ENCODE data around the gene POLR1A.

POLR1A gene

GRCh38 chr2:86038291-86039081 lies 67.2 kb downstream of the POLR1A start:
- DNase-seq (ENCODE audit: low read depth, low spot score): peak; percentile 32

DNA sequence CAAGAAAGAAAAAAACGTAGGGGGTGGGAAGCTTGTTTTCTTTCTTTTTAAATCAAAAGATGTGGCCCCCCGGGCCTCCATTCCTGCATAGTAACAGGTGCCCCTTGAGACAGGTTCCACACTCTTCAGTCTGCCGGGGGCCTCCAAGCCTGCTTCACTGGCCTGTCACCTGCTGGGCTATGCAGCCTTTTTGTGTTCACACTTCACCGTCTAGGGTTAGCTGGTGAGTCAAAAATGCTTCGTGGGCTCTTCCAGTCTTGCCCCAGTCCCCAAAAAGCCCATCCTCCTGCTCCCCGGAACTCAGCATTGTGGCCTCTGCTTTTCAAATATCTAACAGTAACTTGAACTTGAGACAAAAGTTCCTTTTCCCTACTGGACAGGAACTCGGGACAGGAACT lies 67.9 kb downstream of the POLR1A start:
- no peak for DNase-seq (ENCODE audit: low read depth, low spot score)

DNA sequence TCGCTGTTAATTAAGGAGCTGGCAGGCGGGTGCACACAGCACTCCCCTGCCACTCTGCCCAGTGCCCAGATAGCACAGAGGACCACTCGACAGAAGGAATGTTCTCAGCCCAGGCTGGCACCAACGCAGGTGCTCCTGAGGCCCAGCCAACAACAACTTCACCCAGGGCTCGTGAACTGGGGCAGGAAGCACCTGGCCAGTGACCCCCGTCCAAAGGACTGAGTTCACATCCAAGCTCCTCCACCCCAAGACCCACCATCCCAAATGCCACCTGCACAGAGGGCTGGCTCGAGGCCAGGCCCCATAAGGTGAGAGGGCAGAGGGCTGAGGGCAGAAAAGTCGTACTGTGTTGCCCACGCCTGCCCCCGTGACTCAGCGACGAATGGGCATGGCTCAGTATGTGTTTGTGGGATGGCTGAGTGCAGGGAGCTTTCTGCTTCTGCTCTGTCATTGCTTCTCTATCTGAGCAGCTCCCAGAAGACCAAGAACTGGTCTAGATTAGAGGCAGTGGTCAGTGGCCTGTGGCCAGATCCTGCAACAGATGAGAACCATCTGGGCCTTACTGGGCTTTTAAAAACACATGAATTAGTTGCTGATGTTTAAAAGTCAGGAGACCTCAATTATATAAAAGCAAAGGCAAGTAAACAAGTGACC lies 68.4 kb downstream of the POLR1A start:
- no peak for DNase-seq (ENCODE audit: low read depth, low spot score)

GRCh38 chr2:86036669-86037138 lies 69.0 kb downstream of the POLR1A start:
- no peak for DNase-seq (ENCODE audit: low read depth, low spot score)

- DNase-seq (ENCODE audit: low read depth, low spot score): peak; percentile 25
Measured at GRCh38 chr2:86035883-86036668, 69.6 kb downstream of the POLR1A start.

DNA sequence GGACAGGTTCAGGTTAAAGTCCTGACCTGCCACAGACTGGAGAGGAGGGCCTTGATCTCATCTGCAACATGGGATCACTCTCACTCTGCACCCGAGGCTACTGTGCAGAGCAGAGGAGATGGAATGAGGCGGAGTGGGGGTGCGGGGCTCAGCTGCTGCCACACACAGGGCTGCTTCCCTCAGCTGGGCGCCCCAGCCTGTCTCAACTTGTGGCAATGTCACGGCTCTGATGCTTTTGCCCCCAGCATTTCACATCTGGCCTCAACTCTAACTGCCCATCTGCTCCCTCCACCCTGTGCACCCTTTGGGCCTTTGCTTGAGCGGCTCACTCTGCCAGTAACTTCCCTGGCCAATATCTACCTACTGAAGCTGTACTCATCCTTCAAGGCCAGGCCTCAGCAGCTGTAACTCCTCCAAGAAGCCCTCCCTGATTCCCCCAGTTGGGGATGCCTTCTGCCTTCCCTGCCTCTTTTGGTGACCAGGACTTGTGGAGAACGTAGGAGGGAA lies 70.3 kb downstream of the POLR1A start:
- no peak for DNase-seq (ENCODE audit: low read depth, low spot score)

DNA sequence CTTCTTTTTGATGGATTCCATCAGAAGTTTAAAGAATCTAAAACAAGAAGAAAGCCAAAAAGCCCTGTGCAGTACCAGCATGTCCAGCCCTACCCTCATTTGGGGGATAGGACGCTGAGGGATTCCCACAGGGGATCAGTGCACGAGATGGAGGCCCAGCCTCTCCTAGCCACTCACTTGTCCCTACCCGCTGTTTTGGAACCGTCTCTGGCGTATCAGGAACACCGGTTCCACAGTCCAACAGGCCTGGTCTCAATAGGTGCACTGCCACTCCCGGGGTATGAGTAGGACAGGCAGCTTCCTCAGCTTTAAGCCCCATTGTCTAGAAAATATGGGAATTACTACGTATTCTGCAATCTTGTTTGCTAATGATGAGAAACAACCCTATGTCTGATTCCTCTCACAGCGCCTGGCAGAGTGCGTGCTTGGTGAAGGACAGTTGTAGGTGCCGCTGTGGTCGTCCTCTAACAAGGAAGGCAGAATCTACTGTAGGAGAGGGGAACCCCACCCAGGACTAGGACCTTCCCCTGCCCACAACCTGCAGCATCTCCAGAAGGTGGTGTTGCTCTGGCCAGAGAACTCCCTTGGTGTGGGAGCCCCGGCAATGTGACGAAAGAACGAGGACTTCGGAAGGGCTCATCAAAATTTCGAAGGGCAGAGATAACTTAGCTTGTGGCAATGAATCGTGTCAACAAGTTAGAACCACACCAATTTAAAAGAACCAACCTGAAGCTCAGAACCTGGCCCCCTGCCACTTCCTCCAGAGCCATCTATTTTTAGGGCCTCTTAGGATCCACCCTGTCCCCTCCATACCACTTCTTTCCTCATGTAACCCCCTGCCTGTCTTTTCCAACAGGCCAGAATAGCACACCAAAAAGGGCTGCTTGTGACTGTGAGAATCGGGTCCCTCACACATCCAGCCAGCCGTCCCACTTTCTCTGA lies 71.7 kb downstream of the POLR1A start:
- no peak for DNase-seq (ENCODE audit: low read depth, low spot score)

DNA sequence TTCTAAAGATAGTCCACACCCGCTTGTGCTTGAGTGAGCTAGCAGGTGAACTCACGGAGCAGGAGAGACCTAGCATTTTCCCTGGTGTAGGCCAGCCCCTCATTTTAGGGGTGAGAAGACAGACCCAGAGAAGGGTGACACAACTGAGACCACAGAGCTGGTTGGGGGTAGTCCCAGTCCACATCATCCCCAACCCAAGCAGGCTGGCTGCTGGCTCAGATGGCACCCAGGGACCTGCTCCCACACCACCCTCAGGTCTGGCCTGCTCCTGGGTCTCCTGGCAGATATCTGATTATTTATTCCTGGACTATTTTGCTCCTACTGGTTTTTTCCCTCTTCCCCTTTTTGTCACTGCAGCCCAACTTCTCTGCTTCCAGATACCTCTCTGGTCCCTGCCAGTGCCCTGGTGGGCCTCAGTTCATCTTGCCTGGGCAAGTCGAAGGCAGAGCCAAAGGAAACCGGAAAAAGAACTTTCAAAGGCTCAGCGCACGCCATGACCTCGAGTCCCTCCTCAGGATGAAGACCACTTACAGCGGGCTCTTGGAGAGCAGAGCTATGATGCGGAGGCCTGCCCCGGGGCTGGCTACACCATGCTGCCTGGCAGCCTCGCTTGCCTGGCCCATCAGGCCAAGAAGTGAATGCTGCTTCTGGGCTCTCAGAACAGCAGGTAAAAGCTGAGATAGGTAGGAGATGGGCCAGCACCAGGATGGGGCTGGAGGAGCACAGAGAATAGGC lies 72.7 kb downstream of the POLR1A start:
- no peak for DNase-seq (ENCODE audit: low read depth, low spot score)

GRCh38 chr2:86031606-86032005 lies 74.1 kb downstream of the POLR1A start:
- DNase-seq (ENCODE audit: low read depth, low spot score): no peak

DNA sequence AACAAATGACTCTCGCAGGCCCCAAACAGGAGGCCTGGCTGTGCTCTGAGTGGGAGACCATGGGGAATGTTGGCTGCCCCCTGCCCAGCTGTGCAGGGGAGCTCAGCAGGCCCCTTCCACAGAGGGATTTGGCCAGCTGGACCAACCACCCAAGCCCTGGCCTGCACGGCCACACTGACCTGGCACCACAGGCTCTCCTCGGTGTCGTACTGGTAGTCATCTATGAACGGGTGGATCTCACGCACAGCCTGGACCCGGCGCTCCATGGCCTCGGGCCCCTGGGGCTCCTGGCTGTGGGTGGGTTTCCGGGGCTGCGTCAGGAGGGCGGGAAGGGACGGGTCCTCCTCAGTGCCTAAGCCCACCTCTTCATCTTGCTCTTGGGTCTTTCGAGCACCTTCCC lies 74.5 kb downstream of the POLR1A start:
- no peak for DNase-seq (ENCODE audit: low read depth, low spot score)

- DNase-seq (ENCODE audit: low read depth, low spot score): no peak
Measured at GRCh38 chr2:86029873-86030272, 75.8 kb downstream of the POLR1A start.

- DNase-seq (ENCODE audit: low read depth, low spot score): no peak
Measured at GRCh38 chr2:86028766-86029381, 76.8 kb downstream of the POLR1A start.

DNA sequence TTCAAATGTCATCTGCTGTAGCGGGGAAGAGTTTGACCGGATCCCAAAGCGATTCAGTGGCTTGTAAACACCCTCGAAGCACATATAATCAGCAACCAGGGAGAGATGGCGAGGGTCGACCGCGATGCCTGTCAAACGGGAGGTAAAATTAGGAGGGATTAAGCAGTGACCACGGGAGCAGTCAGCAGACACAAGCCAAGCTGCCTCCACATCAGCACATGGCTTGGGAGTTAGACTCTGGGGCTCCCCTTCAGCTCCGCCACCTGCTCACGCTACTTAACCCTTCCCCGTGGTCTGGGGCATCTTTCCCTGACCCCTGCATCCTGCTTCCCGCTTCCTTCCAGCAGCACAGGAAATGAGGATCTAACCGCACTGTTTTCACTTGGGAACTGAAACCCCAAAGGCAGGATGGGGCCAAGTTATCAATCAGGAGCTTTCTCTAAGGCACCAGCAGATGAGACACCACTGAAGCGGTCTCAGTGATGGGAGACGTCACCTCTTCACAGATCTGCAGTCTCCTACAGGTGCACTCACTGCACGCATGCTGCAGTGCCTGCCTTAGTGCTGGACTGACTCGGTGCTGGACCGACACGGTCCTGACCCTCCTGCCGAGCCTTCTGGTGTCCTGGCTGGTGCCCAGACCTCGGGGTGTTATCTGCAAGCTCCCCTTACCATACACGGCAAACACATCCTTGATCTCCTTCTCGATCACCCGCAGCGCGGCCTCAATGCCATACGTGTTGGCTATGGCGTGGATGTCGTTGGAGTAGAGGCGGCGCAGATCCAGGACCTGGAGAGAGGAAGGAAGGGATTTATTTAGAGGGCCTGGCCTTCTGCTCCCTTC lies 77.5 kb downstream of the POLR1A start:
- no peak for DNase-seq (ENCODE audit: low read depth, low spot score)

DNA sequence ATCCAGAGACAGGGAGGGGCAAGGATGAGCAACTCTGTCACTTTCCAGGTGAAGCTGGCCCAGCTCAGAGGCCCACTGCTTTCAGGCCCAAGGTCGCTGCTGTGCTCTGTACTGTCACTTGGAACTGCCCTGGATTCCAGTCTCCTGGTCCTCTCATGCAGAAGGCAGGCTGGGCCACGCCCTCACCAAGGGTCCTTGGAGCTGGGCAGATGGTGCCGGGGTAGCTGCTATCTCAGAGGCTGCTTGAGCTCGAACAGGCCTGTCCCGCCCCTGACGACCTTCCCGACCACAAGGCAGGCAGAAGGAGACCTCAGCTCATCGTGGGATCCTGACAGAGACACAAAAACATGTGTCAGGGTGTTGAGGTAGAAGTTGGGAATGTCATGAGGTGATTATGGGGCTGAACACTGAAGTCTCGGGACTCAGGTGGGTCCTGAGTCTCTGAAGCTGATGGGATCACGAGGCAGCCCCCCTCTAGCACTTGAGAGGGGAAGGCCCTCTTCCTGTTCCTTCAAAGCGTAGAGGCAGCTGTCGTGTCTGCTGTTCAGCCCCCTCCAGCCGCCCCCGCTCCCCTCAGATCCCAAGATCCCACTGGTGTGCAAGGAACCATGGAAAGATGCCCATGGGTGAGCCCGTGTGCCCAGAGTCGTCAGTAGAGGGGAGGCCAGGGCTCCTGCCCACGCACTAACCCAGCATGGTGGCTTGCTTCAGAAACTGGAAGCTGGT lies 78.3 kb downstream of the POLR1A start:
- DNase-seq (ENCODE audit: low read depth, low spot score): no peak

DNA sequence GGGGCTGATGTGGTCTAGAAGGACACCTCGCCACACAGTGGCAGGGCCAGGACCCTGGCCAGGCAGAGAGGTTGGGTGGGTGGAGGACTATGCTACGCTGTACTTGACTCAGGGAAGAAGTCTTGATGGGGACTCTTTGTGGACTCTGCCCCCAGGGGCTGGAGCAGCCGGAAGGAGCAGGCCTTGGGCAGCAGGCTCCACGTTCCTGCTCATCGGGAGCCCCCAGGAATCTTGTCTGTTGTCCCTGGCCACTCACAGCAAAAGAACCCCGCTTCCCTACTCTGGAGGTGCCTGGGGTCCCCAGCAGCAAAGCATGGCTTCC lies 79.0 kb downstream of the POLR1A start:
- no peak for DNase-seq (ENCODE audit: low read depth, low spot score)

- no peak for DNase-seq (ENCODE audit: low read depth, low spot score)
Measured at GRCh38 chr2:86025976-86026743, 79.5 kb downstream of the POLR1A start.

GRCh38 chr2:86025229-86025820 lies 80.4 kb downstream of the POLR1A start:
- DNase-seq (ENCODE audit: low read depth, low spot score): no peak

Data from activated CD4-positive, CD25-positive, alpha-beta regulatory T cell treated with anti-CD3 and anti-CD28 coated beads, Interleukin-2, amount 50 U/mL, for 16 hours (primary cell).